ENCODE results near the gene ITGAV.

ITGAV gene

GRCh38 chr2:186726938-186727337 is 137.1 kb downstream of the ITGAV start:
- no peak for DNase-seq

GRCh38 chr2:186728631-186729030 is 138.8 kb downstream of the ITGAV start:
- no peak for DNase-seq

All from activated CD4-positive, alpha-beta T cell treated with anti-CD3 and anti-CD28 coated beads, Interleukin-2, amount 50 U/mL, for 4 hours (primary cell).